Cardiac muscle cell (in vitro differentiated cells and primary cell): ENCODE measurements around the gene LYPD5. TPM values are rescaled to one million over a fixed set of nuclear protein-coding genes. Genes with fewer than 3 reads are reported as not detected.
"Not testable (repeated sequence)": the region's sequence is repeated elsewhere in the genome, so short reads cannot be mapped to it uniquely, and the experiment has no call there.

Experiments used
- DNase-seq, 2 donors: peaks; one replicate each; pipeline versions ENCODE4 v3.0.0 to v3.0.0-alpha.2; 2010 to 2017; ENCODE audit warnings: low read depth in 1 of 2, low spot score in 1 of 2
- H3K27ac ChIP-seq: fragments of 200-600 bp; sonication (generic); 2 replicates; pipeline ENCODE4 v1.5.1; 2016
- H3K27me3 ChIP-seq: fragments of 200-600 bp; sonication (generic); 2 replicates; pipeline ENCODE4 v1.6.0; 2016; ENCODE audit warnings: control low read depth
- H3K36me3 ChIP-seq: fragments of 200-600 bp; sonication (generic); 2 replicates; pipeline ENCODE4 v1.5.1; 2016; ENCODE audit warnings: control low read depth
- H3K4me1 ChIP-seq: fragments of 200-600 bp; sonication (generic); 2 replicates; pipeline ENCODE4 v1.8.1; 2017; ENCODE audit warnings: low read depth, mild to moderate bottlenecking, mixed run types
- H3K4me3 ChIP-seq: fragments of 200-600 bp; sonication (generic); 2 replicates; pipeline ENCODE4 v1.5.1; 2016; ENCODE audit warnings: mild to moderate bottlenecking
- H3K9me3 ChIP-seq: fragments of 200-600 bp; sonication (generic); 2 replicates; pipeline ENCODE4 v1.5.1; 2017; ENCODE audit warnings: low read depth, mild to moderate bottlenecking, control low read depth
- polyA plus RNA-seq: library from polyadenylated mRNA; unstranded; fragments of >200 nt; fragmentation: Nextera tagmentation; extraction: Ambion mirVana; gene quantifications from 2 replicates; pipeline ENCODE4 v1.2.1, GENCODE V29; 2016
- total RNA-seq: library from RNA; depleted of rRNA; stranded (reverse); fragments of >200 nt; gene quantifications from 2 replicates; pipeline ENCODE4 v1.2.3, GENCODE V29; 2016
- TF ChIP-seq, protein P1 (sequence below): IDR thresholded peaks from 2 replicates; pipeline ENCODE4 v1.5.1; 2012; ENCODE audit warnings: low read depth, mild to moderate bottlenecking, low read length

The LYPD5 gene
- total and polyA plus RNA-seq, 2 experiments from 2014 or later: 0.56 TPM; not detected in 1

DNA sequence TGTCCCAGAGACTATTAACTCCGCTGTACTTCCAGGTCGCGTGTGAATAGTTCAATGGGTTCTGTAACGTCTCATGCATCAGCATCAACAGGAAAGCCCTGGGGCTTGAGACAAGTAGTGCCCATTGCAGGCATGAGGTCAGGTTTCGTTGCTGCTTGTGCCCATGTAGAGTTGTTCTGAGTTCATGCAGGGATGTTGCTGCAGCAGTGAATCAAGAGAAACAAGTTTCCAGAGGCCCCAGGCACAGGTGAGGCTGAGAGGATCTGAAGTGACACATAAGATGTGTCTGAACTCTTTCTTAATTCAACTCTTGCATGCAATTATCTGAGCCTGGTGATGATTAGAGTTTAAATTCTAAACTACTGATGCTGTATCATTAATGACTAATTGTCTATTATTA lies 16.3 kb upstream of the LYPD5 start:
- no peaks in the 10 kb centered on the region for H3K4me1 ChIP-seq
- no peaks in the 10 kb centered on the region for H3K9me3 ChIP-seq
- DNase-seq: no peak
- H3K36me3 ChIP-seq: no peaks in the 10 kb centered on the region
- TF ChIP-seq, protein P1, sequence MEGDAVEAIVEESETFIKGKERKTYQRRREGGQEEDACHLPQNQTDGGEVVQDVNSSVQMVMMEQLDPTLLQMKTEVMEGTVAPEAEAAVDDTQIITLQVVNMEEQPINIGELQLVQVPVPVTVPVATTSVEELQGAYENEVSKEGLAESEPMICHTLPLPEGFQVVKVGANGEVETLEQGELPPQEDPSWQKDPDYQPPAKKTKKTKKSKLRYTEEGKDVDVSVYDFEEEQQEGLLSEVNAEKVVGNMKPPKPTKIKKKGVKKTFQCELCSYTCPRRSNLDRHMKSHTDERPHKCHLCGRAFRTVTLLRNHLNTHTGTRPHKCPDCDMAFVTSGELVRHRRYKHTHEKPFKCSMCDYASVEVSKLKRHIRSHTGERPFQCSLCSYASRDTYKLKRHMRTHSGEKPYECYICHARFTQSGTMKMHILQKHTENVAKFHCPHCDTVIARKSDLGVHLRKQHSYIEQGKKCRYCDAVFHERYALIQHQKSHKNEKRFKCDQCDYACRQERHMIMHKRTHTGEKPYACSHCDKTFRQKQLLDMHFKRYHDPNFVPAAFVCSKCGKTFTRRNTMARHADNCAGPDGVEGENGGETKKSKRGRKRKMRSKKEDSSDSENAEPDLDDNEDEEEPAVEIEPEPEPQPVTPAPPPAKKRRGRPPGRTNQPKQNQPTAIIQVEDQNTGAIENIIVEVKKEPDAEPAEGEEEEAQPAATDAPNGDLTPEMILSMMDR: no peak
- no peak overlapping the region for H3K4me3 ChIP-seq
- no peak overlapping the region for H3K27ac ChIP-seq
- peaks cover 5% of the 10 kb centered on the region for H3K27me3 ChIP-seq

DNA sequence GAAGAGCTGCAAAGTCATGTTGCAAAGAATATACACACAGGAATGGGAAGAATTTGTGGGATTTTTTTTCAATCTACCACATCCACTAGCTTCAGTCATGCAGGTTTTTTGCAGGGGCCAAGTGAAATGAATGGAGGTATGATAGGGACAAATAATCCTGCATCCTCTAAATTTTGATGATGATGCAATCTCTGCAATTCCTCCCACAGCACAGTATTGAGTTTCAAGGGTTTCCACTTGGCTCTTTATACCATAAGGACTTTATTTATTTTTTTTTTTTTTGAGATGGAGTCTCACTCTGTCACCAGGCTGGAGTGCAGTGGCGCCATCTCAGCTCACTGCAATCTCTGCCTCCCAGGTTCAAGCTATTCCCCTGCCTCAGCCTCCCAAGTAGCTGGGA lies 15.2 kb upstream of the LYPD5 start:
- not testable (repeated sequence) for H3K36me3 ChIP-seq, H3K4me3 ChIP-seq, H3K27ac ChIP-seq, H3K4me1 ChIP-seq, H3K9me3 ChIP-seq, H3K27me3 ChIP-seq, DNase-seq

DNA sequence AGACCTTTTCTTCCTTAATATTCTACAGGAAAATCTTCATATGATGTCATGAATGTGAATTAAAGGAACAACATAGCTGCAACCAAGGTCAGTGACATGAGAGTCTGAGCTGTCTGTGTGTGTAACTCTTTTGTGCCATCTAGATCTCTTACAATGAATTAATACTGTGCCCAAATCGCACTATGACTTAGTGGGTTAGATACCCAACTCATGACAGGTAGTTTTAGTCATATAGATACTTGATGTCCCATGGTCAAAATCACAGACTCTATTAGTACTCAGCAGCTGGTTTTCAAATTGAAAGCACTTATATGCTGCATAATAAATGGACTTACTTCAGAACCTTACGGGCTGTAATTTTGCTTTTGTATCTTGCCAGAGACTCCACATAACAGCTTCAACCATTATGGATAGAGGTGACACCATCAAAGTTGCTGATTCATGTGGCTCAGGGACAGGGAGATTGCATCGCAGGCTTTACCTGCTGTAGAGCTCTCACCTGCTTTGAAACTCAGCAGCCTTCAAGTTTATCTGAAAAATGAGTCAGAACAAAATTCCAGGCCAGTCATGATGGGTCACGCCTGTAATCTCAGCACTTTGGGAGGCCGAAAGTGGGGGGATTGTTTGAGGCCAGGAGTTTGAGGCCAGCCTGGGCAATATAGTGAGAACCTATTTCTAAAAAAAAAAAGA lies 12.6 kb upstream of the LYPD5 start:
- Histone ChIP-seq H3K36me3 (no peaks in the 10 kb centered on the region), H3K4me1 (no peaks in the 10 kb centered on the region), H3K4me3 (no peak overlapping the region), H3K27me3 (no peaks in the 10 kb centered on the region), H3K9me3 (no peaks in the 10 kb centered on the region), H3K27ac (no peak overlapping the region)
- DNase-seq: no peak
- TF ChIP-seq, protein P1: no peak

DNA sequence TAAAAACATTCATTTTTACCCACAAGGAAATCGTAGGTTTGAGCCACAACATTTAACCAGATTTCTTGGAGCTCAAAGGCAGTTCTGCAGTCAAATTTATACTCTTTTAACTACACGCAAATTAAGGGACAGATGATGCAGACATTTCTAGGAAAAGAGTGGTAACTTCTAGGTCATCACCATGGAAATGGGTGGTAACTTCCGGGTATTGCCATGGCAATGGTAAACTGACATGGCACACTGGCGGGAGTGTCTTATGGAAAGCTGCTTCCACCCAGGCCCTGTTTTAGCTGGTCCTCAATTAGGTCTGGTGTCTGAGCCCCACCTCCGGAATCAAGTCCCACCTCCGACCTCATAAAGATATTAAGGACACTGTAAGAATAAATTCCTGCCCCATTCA lies 10.4 kb upstream of the LYPD5 start:
- no peak for DNase-seq
- Histone ChIP-seq H3K4me1 (no peaks in the 10 kb centered on the region), H3K9me3 (no peaks in the 10 kb centered on the region), H3K36me3 (no peaks in the 10 kb centered on the region), H3K27me3 (no peaks in the 10 kb centered on the region), H3K4me3 (no peak overlapping the region), H3K27ac (no peak overlapping the region)
- TF ChIP-seq, protein P1: no peak

DNA sequence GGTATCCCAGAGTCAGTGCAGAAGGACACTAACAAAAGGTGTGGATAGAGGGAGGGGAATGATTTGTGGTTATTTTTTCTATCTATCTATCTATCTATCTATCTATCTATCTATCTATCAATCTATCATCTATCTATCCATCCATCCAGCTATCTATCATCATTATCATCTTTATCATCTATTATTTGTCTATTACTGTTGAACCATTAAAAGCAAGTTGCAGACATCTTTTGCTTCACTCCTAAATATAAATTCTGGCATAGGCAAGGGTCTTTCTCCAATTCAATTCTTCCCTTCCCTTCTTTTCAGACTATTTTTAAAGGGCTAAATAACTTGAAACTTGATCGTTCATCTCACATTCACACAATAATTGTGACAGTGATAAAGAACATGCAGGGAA lies 10.0 kb upstream of the LYPD5 start:
- no peak overlapping the region for H3K4me3 ChIP-seq
- TF ChIP-seq, protein P1: no peak

DNA sequence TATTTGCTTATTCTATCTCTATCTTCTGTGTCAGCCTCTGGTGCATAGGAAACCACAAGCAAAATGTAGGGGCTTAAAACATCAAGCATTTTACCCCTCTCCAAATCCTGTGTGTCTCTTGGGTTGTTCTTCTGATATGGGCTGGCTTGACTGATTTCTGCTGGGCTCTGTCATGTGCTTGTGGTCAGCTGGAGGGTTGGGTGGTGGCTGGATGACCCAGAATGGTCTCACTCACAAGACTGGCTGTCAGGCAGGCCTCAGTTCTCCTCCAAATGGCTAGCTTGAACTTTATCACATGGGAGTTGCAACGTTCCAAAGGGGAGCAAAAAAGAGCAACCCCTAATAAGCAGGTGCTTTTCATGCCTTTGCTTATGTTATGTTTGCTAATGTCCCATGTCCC lies 9.6 kb upstream of the LYPD5 start:
- no peak for DNase-seq
- no peaks in the 10 kb centered on the region for H3K9me3 ChIP-seq
- no peak overlapping the region for H3K27ac ChIP-seq
- H3K4me3 ChIP-seq: no peak overlapping the region
- TF ChIP-seq, protein P1: no peak
- H3K4me1 ChIP-seq: no peaks in the 10 kb centered on the region
- H3K36me3 ChIP-seq: no peaks in the 10 kb centered on the region
- H3K27me3 ChIP-seq: no peaks in the 10 kb centered on the region

More for the DNA sequence above, 10.0 kb upstream of the LYPD5 start:
- DNase-seq: no peak
- Histone ChIP-seq H3K27ac (no peak overlapping the region), H3K36me3 (no peaks in the 10 kb centered on the region), H3K4me1 (no peaks in the 10 kb centered on the region), H3K27me3 (no peaks in the 10 kb centered on the region), H3K9me3 (no peaks in the 10 kb centered on the region)
